Prostate gland (tissue), 2 donors: ENCODE results near the gene F12.

ENCODE experiments used
- CTCF ChIP-seq, 4 experiments: fragments of 200-600 bp in 2 of 4; fragments of 450-650 bp in 2 of 4; sonication (generic) in 2 of 4; IDR thresholded peaks; 1 replicate in 3 of 4; 2 replicates in 1 of 4; pipeline ENCODE4 v1.5.1; 2016 to 2019; ENCODE audit warnings: antibody characterized with exemption in 4 of 4, mild to moderate bottlenecking in 2 of 4, moderate library complexity in 2 of 4
- POLR2A ChIP-seq: fragments of 450-650 bp; IDR thresholded peaks from one replicate; pipeline ENCODE4 v1.6.1; 2016; ENCODE audit warnings: antibody characterized with exemption, mild to moderate bottlenecking

- TF ChIP-seq POLR2A (no peak), CTCF (IDR thresholded peaks at IDR 0.05) (no peak)
Measured at GRCh38 chr5:177458912-177459350, 49.6 kb upstream of the F12 start.
